ENCODE data around the gene DEPP1.

DNA sequence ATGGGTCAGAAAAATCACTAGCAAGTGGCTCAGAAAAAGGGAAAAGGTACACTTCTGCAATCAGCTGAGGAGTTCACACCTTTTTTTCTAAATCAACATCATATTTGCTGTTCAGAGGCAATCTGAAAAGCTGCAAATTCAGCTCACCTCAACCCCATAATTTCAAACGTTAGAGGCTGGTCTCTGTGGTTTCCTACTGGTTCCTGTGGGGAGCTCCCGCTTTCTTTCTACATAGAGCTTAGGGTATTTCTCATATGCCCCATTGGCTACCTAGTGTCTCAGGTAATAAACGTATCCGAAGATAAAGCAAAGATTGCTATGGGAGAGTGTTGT lies 16.9 kb upstream of the DEPP1 start:
- no peak for TF ChIP-seq FIP1L1 (IDR thresholded peaks at IDR 0.05; ENCODE audit: borderline replicate concordance, insufficient read depth, low read depth, low read length)
- no peak for TF ChIP-seq IKZF1 (IDR thresholded peaks at IDR 0.05)
- no peak for TF ChIP-seq RFX5 (IDR thresholded peaks at IDR 0.05; ENCODE audit: low read depth, low read length)
- TF ChIP-seq, protein P1, sequence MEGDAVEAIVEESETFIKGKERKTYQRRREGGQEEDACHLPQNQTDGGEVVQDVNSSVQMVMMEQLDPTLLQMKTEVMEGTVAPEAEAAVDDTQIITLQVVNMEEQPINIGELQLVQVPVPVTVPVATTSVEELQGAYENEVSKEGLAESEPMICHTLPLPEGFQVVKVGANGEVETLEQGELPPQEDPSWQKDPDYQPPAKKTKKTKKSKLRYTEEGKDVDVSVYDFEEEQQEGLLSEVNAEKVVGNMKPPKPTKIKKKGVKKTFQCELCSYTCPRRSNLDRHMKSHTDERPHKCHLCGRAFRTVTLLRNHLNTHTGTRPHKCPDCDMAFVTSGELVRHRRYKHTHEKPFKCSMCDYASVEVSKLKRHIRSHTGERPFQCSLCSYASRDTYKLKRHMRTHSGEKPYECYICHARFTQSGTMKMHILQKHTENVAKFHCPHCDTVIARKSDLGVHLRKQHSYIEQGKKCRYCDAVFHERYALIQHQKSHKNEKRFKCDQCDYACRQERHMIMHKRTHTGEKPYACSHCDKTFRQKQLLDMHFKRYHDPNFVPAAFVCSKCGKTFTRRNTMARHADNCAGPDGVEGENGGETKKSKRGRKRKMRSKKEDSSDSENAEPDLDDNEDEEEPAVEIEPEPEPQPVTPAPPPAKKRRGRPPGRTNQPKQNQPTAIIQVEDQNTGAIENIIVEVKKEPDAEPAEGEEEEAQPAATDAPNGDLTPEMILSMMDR (CRISPR knock-in tag; IDR thresholded peaks at IDR 0.05): no peak
- TF ChIP-seq, protein P2, sequence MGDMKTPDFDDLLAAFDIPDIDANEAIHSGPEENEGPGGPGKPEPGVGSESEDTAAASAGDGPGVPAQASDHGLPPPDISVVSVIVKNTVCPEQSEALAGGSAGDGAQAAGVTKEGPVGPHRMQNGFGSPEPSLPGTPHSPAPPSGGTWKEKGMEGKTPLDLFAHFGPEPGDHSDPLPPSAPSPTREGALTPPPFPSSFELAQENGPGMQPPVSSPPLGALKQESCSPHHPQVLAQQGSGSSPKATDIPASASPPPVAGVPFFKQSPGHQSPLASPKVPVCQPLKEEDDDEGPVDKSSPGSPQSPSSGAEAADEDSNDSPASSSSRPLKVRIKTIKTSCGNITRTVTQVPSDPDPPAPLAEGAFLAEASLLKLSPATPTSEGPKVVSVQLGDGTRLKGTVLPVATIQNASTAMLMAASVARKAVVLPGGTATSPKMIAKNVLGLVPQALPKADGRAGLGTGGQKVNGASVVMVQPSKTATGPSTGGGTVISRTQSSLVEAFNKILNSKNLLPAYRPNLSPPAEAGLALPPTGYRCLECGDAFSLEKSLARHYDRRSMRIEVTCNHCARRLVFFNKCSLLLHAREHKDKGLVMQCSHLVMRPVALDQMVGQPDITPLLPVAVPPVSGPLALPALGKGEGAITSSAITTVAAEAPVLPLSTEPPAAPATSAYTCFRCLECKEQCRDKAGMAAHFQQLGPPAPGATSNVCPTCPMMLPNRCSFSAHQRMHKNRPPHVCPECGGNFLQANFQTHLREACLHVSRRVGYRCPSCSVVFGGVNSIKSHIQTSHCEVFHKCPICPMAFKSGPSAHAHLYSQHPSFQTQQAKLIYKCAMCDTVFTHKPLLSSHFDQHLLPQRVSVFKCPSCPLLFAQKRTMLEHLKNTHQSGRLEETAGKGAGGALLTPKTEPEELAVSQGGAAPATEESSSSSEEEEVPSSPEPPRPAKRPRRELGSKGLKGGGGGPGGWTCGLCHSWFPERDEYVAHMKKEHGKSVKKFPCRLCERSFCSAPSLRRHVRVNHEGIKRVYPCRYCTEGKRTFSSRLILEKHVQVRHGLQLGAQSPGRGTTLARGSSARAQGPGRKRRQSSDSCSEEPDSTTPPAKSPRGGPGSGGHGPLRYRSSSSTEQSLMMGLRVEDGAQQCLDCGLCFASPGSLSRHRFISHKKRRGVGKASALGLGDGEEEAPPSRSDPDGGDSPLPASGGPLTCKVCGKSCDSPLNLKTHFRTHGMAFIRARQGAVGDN (CRISPR knock-in tag; IDR thresholded peaks at IDR 0.05): no peak
- TF ChIP-seq ZNF446 (CRISPR knock-in tag; IDR thresholded peaks at IDR 0.05): no peak
- TF ChIP-seq RXRA (CRISPR knock-in tag; IDR thresholded peaks at IDR 0.05): no peak
- TF ChIP-seq ZNF619 (CRISPR knock-in tag; IDR thresholded peaks at IDR 0.05): no peak
- TF ChIP-seq ZNF615 (CRISPR knock-in tag; IDR thresholded peaks at IDR 0.05; ENCODE audit: borderline replicate concordance): no peak
- no peak for TF ChIP-seq HOXD1 (CRISPR knock-in tag; IDR thresholded peaks at IDR 0.05)
- TF ChIP-seq FOSL2 (CRISPR knock-in tag; IDR thresholded peaks at IDR 0.05): no peak
- TF ChIP-seq MAFK (conservative IDR thresholded peaks at IDR 0.05 in 1 of 2, IDR thresholded peaks at IDR 0.05 in 1 of 2; ENCODE audit: low read length in 2 of 2): no peak
- TF ChIP-seq KDM1A (CRISPR knock-in tag; IDR thresholded peaks at IDR 0.05): no peak
- TF ChIP-seq ZNF335 (CRISPR knock-in tag; IDR thresholded peaks at IDR 0.05): no peak
